Measurements from ENCODE around the gene TIGD3. TPM values are rescaled to one million over a fixed set of nuclear protein-coding genes. Genes with fewer than 3 reads are reported as not detected.

Gene TIGD3
- total and polyA plus RNA-seq, 9 of the 15 experiments (the other 6 are each of a cell fraction or from before 2014, with no cell fraction given): 0.06 to 1.3 (median 0.56) TPM

GRCh38 chr11:65366340-65366773, 11.8 kb downstream of the TIGD3 start (continued):
- TF ChIP-seq PHB2 (IDR thresholded peaks at IDR 0.05; ENCODE audit: low read depth) (no peak), NEUROD1 (IDR thresholded peaks at IDR 0.05; ENCODE audit: borderline replicate concordance, low read depth, low read length, partially characterized antibody) (peak; percentile 12), PHTF2 (CRISPR knock-in tag; IDR thresholded peaks at IDR 0.05) (no peak), TAF1 (IDR thresholded peaks at IDR 0.05; ENCODE audit: control insufficient read depth, extremely low read depth, insufficient read depth, low read length, severe bottlenecking) (no peak), POLR3G (IDR thresholded peaks at IDR 0.05; ENCODE audit: extremely low read depth, insufficient read length, insufficient replicate concordance) (no peak), MYC (IDR thresholded peaks at IDR 0.05; ENCODE audit: low read depth, low read length) (peak; percentile 21; the same call in 1 of the 2 replicates), MYC (CRISPR knock-in tag; IDR thresholded peaks at IDR 0.05; ENCODE audit: borderline replicate concordance, low read depth) (no peak), NFIC (IDR thresholded peaks at IDR 0.05) (0 out of 2 replicates have a peak, but pooled peaks have one; percentile 13), FOXO4 (CRISPR knock-in tag; IDR thresholded peaks at IDR 0.05) (no peak), NR2C1 (IDR thresholded peaks at IDR 0.05) (no peak), NR2C1 (tag; IDR thresholded peaks at IDR 0.05) (no peak), MBD2 (IDR thresholded peaks at IDR 0.05; ENCODE audit: borderline replicate concordance, low read depth) (no peak), RNF219 (CRISPR knock-in tag; IDR thresholded peaks at IDR 0.05) (no peak), KLF16 (IDR thresholded peaks at IDR 0.05) (peak; percentile 50; the same call in 1 of the 2 replicates), SMARCB1 (IDR thresholded peaks at IDR 0.05; ENCODE audit: insufficient read length, low read depth) (no peak), HSF4 (CRISPR knock-in tag; IDR thresholded peaks at IDR 0.05; ENCODE audit: borderline replicate concordance) (no peak), KDM2B (CRISPR knock-in tag; IDR thresholded peaks at IDR 0.05) (no peak), PKNOX1 (IDR thresholded peaks at IDR 0.05) (0 out of 2 replicates have a peak, but pooled peaks have one; percentile 13), KDM4B (IDR thresholded peaks at IDR 0.05; ENCODE audit: borderline replicate concordance in 2 of 2, low read depth in 1 of 2) (no peak), CC2D1A (IDR thresholded peaks at IDR 0.05) (peak; percentile 84), NCOA6 (IDR thresholded peaks at IDR 0.05) (no peak), SMC3 (conservative IDR thresholded peaks at IDR 0.05; ENCODE audit: insufficient read depth, low read depth, low read length) (peak; percentile 64), GABPB1 (CRISPR knock-in tag; IDR thresholded peaks at IDR 0.05) (no peak), LEF1 (IDR thresholded peaks at IDR 0.05) (no peak), ZNF76 (CRISPR knock-in tag; IDR thresholded peaks at IDR 0.05; ENCODE audit: borderline replicate concordance) (no peak), MLLT1 (IDR thresholded peaks at IDR 0.05) (peak in 1 of 2 experiments; percentile 48; a peak in 1 of 4 replicates)
